Breast epithelium (tissue), 3 donors: ENCODE measurements around the gene KRT8.

Experiments
- POLR2A ChIP-seq: fragments of 450-650 bp; IDR thresholded peaks from one replicate; pipeline ENCODE4 v1.6.1; 2016; ENCODE audit warnings: antibody characterized with exemption, mild to moderate bottlenecking, moderate library complexity
- POLR2AphosphoS5 ChIP-seq, 3 donors: sonication (generic); formaldehyde crosslinking; IDR thresholded peaks; one replicate each; pipeline ENCODE4 v1.6.1; 2017; ENCODE audit warnings: antibody characterized with exemption in 3 of 3
- TF ChIP-seq, protein P1 (sequence below), 3 donors: fragments of 450-650 bp; IDR thresholded peaks; one replicate each; pipeline ENCODE4 v1.5.1; 2016 to 2017; ENCODE audit warnings: antibody characterized with exemption in 3 of 3, mild to moderate bottlenecking in 3 of 3, moderate library complexity in 3 of 3

- TF ChIP-seq, protein P1, sequence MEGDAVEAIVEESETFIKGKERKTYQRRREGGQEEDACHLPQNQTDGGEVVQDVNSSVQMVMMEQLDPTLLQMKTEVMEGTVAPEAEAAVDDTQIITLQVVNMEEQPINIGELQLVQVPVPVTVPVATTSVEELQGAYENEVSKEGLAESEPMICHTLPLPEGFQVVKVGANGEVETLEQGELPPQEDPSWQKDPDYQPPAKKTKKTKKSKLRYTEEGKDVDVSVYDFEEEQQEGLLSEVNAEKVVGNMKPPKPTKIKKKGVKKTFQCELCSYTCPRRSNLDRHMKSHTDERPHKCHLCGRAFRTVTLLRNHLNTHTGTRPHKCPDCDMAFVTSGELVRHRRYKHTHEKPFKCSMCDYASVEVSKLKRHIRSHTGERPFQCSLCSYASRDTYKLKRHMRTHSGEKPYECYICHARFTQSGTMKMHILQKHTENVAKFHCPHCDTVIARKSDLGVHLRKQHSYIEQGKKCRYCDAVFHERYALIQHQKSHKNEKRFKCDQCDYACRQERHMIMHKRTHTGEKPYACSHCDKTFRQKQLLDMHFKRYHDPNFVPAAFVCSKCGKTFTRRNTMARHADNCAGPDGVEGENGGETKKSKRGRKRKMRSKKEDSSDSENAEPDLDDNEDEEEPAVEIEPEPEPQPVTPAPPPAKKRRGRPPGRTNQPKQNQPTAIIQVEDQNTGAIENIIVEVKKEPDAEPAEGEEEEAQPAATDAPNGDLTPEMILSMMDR (IDR thresholded peaks at IDR 0.05): no peak
- TF ChIP-seq POLR2A (no peak), POLR2AphosphoS5 (IDR thresholded peaks at IDR 0.05) (no peak)
Measured at GRCh38 chr12:52848661-52849255, 56.1 kb downstream of the KRT8 start, which contains the start of gene KRT78.
